Measurements from ENCODE around the gene DNAAF5.
"Not testable (repeated sequence)": the region's sequence is repeated elsewhere in the genome, so short reads cannot be mapped to it uniquely, and the experiment has no call there.

Gene DNAAF5

DNA sequence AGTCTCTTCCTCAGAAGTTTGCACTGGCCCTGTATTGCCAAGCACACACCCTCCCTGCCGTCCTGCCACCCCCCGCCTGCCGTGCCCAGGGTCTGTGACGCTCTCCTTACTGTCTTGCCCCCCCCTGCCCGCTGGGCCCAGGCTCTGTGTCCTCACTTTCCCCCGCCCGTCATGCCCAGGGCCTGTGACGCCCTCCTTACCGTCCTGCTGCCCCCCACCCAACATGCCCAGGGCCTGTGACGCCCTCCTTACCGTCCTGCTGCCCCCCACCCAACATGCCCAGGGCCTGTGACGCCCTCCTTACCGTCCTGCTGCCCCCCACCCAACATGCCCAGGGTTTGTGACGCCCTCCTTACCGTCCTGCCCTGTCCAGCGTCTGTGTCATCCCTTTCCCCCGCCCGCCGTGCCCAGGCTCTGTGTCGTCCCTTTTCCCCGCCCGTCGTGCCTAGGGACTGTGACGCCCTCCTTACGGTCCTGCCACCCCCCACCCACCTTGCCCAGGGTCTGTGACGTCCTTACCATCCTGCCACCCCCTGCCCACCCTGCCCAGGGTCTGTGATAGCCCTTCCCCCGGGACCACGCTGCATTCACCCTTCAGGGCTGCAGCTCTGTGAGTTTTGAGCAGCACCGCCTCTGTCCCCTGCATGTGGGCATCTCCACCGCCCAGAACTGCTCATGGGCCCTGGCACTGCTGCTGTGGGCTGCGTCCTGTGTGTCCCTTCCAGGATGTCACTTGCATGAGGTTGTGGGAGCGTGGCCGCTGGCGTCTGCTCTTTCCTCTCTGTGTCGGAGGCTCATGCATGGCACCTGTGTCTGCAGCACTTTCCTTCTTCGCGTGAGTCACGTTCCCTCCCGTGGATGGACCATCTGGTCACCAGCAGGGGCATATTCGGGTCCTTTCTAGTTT, 19.9 kb downstream of the DNAAF5 start:
- DNase-seq (ENCODE audit: low read depth in 3 of 3) = no peak

DNA sequence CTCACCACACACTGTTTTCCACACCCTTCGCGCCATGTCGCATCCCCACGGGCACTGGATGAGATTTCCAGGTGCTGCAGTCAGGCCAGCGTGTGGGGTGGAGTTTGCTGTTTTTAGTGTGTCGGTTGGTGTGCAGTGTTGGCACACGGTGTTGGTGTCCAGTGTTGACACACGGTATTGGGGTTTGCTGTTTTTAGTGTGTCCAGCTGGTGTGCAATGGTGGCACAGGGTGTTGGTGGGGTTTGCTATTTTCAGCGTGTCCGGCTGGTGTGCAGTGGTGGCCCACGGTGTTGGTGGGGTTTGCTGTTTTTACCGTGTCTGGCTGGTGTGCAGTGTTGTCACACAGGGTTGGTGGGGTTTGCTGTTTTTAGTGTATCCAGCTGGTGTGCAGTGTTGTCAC, 20.7 kb downstream of the DNAAF5 start:
- DNase-seq (ENCODE audit: low read depth in 3 of 3) = no peak

DNA sequence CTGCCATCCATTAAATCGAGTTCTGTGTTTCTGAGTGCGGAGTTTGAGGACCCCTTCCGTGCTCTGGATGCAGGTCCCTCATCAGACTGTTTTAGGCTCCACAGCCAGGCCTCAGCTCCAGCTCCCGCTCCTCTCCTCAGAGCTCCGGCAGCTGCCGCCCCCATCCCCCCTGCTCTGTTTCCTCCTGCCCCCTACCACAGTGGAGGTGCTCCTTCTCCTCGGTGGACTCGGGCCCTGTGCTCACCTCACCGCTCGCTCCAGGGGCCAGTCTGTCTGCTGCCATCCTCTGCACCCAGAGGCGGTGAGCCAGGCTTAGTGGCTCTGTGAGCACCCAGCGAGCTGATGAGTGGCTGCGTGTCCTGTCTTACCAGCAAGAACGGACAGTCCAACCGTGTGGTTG, 21.9 kb downstream of the DNAAF5 start:
- DNase-seq (ENCODE audit: low read depth in 3 of 3) = no peak

- DNase-seq (ENCODE audit: low read depth in 3 of 3) = no peak
Measured at GRCh38 chr7:749140-749551, 22.6 kb downstream of the DNAAF5 start.

- DNase-seq (ENCODE audit: low read depth in 3 of 3) = no peak
Measured at GRCh38 chr7:750111-750905, 23.8 kb downstream of the DNAAF5 start.

DNA sequence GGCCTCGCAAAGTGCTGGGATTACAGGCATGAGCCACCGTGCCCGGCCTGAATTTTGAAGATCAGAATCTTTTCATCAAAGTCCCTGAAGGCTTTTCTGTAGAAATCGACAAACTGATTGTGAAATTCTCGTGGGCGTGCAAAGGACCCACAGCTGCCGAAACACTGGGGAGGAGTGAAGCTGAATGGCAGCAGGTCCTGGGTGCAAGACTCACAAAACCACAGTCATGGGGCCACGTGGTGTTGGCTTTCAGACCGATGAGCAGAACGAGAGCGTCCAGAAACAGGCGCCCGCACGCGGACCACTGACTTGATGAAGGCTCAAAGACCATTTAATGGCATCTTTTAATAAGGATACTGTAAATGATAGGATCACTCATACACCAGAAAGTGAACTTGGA, 25.3 kb downstream of the DNAAF5 start:
- DNase-seq (ENCODE audit: low read depth in 3 of 3) = no peak

DNA sequence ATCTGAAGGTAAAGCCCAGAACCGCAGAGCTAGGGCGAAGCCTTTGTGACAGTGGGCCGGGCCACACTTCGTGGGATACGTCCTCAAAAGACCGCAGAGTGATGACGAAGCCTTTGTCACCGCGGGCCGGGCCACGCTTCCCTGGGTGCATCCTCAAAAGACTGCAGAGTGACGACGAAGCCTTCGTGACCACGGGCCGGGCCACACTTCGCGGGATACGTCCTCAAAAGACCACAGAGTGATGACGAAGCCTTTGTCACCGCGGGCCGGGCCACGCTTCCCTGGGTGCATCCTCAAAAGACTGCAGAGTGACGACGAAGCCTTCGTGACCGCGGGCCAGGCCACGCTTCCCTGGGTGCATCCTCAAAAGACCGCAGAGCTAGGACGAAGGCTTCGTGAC, 25.8 kb downstream of the DNAAF5 start:
- not testable (repeated sequence) for DNase-seq (ENCODE audit: low read depth in 3 of 3)

- DNase-seq (ENCODE audit: low read depth in 3 of 3) = no peak
Measured at GRCh38 chr7:753190-753589, 26.7 kb downstream of the DNAAF5 start.

GRCh38 chr7:754531-755412, 28.3 kb downstream of the DNAAF5 start:
- DNase-seq (ENCODE audit: low read depth in 3 of 3) = no peak

DNA sequence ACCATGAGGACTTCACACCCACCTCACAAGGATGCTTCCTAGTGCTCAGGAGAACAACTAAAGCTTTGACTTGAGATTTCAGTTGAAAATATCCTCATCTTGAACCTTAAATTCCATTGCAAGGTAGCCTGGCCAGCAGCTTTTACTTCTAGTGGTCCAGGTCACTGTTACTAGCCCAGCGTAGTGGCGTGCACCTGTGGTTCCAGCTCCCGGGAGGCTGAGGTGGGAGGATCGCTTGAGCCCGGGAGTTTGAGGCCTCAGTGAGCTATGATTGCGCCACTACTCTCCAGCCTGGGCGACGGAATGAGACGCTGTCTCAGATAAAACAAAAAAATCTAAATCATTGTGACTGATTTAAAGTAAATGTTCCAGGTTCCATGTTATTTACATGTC, 28.9 kb downstream of the DNAAF5 start:
- no peak for DNase-seq (ENCODE audit: low read depth in 3 of 3)

GRCh38 chr7:756231-756927, 29.9 kb downstream of the DNAAF5 start:
- no peak for DNase-seq (ENCODE audit: low read depth in 3 of 3)

GRCh38 chr7:756928-757560, 30.5 kb downstream of the DNAAF5 start:
- DNase-seq (ENCODE audit: low read depth in 3 of 3) = no peak

GRCh38 chr7:757741-758163, 31.3 kb downstream of the DNAAF5 start:
- DNase-seq (ENCODE audit: low read depth in 3 of 3) = no peak

GRCh38 chr7:759569-759968, 33.1 kb downstream of the DNAAF5 start:
- no peak for DNase-seq (ENCODE audit: low read depth in 3 of 3)

- DNase-seq (ENCODE audit: low read depth in 3 of 3) = no peak
Measured at GRCh38 chr7:760006-760405, 33.5 kb downstream of the DNAAF5 start.

GRCh38 chr7:761101-761500, 34.6 kb downstream of the DNAAF5 start:
- DNase-seq (ENCODE audit: low read depth in 3 of 3) = no peak

- DNase-seq (ENCODE audit: low read depth in 3 of 3) = no peak
Measured at GRCh38 chr7:761631-762030, 35.1 kb downstream of the DNAAF5 start.

DNA sequence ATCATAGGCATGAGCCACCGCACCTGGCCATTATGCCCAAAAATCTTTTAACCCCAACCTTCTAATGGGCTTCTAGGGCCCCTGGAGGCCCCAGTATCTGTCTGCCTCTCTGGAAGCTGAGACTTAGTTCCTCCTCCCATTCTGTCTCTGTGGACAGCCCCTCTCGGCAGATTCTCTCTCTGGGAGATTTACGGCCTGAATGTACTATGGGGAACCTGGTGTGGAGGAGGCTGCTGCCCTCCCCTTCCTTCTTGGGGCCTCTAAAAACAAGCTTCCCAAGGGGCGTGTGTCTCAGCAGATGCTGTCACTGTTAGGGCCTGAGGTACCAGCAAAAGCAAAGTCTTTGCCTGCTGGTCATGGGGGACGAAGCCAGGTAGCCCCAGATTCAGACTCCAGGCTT, 36.4 kb downstream of the DNAAF5 start:
- no peak for DNase-seq (ENCODE audit: low read depth in 3 of 3)

DNA sequence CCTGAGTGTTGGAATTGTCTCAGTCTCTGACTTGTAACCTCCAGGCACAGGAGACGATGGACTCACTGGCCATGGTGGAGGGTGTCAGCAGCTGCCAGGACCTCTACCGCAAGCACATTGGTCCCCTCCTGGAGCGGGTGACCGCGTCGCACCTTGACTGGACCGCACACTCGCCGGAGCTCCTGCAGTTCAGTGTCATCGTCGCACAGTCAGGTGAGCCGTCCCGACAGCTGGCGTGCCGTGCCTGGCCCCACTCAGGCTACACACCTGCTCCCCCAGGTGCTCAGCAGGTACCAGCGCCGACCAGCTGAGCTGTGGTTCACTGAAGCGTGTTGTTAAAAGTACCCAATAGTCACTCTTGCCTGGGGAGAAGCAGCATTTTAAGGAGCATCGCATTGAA, 37.3 kb downstream of the DNAAF5 start:
- DNase-seq (ENCODE audit: low read depth in 3 of 3) = no peak

DNA sequence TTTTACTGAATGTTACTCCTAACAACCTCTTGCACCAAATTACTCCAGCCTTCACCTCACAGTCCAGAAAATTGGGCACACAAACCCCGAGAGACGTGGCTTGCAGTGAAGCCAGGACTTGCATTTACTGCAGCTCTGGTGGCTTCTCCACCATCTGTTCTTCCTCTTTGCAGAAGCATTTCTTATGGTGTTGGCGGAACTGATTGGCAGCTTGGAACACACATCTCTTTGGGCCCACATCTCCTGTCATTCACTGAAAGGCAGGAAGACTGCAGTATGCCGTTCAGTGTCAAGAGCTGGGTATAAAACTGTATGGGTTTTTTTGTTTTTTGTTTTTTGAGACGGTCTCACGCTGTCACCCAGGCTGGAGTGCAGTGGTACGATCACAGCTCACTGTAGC, 38.9 kb downstream of the DNAAF5 start:
- DNase-seq (ENCODE audit: low read depth in 3 of 3) = no peak

GRCh38 chr7:767580-767940, 41.1 kb downstream of the DNAAF5 start:
- peak in 1 of 3 experiments; percentile 18 for DNase-seq (ENCODE audit: low read depth in 3 of 3)

All from stimulated activated CD4-positive, alpha-beta T cell treated with anti-CD3 and anti-CD28 coated beads, TNF-alpha, amount 100 ng/mL, for 24 hours (primary cell).